Measurements from ENCODE around the gene STEAP1B.

Gene STEAP1B

DNA sequence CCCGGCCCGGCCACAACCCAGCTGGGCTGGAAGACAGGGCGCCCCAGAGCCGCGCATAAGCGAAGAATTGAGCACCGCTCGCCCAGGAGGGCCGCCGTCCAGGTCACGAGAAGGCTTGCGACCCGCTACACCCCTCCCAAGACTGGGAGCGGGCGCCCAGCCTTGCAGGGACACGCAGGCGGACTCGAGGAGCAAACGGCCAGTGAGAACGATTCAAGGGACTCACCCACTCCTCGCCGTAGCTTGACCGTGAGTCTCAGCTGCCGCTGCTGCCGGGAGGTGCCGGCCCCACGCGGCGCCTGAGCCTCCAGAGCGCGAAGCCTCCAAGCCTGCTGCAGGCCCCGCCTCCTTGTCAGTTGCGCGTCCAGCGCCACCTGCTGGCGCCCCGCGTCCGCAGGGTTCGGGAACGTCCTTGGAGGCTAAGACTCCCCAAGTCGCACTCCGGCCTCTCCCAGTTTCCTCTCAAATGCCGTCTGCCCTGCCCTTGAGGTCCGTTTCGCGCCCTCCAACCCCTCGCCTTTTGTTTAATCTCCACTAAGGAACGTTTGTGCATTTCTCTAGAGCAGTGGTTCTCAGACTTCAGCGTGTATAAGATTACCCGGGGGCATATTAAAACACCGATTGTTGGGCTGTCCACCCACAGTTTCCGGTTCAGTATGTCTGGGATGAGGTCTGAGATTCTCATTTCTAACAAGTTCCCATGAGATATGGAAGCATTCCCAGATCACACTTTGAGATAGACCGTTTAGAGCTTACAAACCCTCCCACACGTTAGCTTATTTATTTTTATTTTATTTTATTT lies at the start of gene STEAP1B:
Gene STEAP1B, minus strand, starts transcription at position 301 of the 802 bp plus-strand sequence. CDS start 5,333 bp downstream, outside the sequence.
- DNase-seq (ENCODE audit: low read depth), result peak; percentile 94
- TF ChIP-seq, protein P1, sequence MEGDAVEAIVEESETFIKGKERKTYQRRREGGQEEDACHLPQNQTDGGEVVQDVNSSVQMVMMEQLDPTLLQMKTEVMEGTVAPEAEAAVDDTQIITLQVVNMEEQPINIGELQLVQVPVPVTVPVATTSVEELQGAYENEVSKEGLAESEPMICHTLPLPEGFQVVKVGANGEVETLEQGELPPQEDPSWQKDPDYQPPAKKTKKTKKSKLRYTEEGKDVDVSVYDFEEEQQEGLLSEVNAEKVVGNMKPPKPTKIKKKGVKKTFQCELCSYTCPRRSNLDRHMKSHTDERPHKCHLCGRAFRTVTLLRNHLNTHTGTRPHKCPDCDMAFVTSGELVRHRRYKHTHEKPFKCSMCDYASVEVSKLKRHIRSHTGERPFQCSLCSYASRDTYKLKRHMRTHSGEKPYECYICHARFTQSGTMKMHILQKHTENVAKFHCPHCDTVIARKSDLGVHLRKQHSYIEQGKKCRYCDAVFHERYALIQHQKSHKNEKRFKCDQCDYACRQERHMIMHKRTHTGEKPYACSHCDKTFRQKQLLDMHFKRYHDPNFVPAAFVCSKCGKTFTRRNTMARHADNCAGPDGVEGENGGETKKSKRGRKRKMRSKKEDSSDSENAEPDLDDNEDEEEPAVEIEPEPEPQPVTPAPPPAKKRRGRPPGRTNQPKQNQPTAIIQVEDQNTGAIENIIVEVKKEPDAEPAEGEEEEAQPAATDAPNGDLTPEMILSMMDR (IDR thresholded peaks at IDR 0.05; ENCODE audit: insufficient read depth, low read depth, low read length, missing control alignments), result peak; percentile 89

DNA sequence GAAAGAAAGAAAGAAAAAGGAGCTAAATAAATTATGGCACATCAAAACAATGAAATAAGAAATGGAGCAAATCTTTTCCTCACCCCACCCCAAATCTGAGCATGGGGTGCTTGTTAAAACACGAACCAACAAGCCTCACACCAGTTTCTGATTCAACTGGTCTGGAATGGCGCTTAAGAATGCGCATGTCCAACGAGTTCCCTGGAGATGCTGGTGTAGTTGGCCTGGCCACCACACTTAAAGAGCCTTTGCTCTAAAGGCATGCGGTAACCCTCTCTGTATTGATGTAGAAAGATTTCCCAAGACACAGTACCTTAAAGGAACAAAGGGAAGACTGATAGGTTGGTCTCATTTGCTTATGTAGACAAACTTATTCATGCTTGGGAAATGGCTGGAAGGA lies 49.1 kb upstream of the STEAP1B start:
- no peak overlapping the region for H3K4me3 ChIP-seq (ENCODE audit: low read depth, low read length)
- TF ChIP-seq, protein P1 (IDR thresholded peaks at IDR 0.05; ENCODE audit: insufficient read depth, low read depth, low read length, missing control alignments), result no peak
- DNase-seq (ENCODE audit: low read depth), result no peak

More for the DNA sequence above, at the start of gene STEAP1B:
- H3K4me3 ChIP-seq (ENCODE audit: low read depth, low read length), result peak within 1 kb of the TSS; percentile 36

DNA sequence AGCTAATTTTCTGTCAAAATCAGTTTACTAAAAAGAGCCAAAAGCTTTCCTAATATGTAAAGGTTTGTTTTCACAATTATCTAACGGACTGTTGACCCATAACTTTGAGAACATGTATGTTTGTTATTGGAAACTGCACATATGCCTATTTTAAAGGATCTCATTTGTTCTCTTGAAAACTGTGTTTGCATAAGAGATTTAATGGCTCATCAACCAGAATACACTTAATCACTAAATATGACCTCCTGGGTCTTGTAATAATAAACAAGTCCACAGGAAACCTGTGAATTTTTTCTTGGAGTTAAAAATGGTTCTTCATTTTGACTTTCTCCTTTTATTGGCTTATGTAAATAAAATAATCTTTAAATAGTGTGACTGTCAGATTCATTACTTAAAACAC lies 48.3 kb upstream of the STEAP1B start:
- TF ChIP-seq, protein P1 (IDR thresholded peaks at IDR 0.05; ENCODE audit: insufficient read depth, low read depth, low read length, missing control alignments), result no peak
- H3K4me3 ChIP-seq (ENCODE audit: low read depth, low read length), result no peak overlapping the region
- DNase-seq (ENCODE audit: low read depth), result no peak

DNA sequence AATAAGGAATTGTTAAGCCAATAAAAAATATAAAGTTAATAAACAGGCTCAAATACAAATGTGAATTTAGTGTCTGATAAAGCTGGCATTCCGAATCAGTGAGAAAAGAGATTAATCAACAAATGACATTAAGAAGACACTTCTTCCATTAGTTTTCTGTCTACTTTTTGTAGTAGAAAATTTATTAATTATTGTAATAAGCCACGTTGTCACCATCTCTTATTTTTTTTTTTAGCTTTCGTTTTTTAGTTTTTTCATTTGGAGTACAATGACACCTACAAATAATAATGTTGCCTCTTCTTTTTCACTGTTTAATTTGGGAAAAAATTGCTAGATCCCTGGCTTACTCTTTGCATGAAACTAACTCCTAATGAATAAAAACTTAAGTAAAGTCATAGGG lies 46.8 kb upstream of the STEAP1B start:
- TF ChIP-seq, protein P1 (IDR thresholded peaks at IDR 0.05; ENCODE audit: insufficient read depth, low read depth, low read length, missing control alignments), result no peak
- DNase-seq (ENCODE audit: low read depth), result no peak
- H3K4me3 ChIP-seq (ENCODE audit: low read depth, low read length), result no peak overlapping the region

DNA sequence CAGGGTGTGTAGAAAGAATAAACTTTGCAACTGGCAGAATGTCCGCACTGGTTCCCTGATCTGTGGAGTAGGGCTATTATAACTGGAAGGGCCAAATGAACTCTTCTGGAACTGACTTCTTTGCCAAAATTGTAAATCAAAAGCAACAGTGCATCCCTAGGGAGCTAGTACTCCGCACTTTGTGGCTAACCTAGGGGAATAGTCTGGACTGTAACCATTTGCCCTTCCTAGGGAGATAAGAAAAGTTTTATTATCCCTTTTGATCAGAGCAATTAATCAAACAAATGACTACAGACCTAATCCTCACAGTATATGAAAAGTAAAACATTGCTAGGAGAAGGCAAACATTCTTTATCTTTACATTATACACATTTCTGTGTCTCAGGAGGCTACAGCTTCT lies 45.5 kb upstream of the STEAP1B start:
- TF ChIP-seq, protein P1 (IDR thresholded peaks at IDR 0.05; ENCODE audit: insufficient read depth, low read depth, low read length, missing control alignments), result no peak
- no peak overlapping the region for H3K4me3 ChIP-seq (ENCODE audit: low read depth, low read length)
- no peak for DNase-seq (ENCODE audit: low read depth)

DNA sequence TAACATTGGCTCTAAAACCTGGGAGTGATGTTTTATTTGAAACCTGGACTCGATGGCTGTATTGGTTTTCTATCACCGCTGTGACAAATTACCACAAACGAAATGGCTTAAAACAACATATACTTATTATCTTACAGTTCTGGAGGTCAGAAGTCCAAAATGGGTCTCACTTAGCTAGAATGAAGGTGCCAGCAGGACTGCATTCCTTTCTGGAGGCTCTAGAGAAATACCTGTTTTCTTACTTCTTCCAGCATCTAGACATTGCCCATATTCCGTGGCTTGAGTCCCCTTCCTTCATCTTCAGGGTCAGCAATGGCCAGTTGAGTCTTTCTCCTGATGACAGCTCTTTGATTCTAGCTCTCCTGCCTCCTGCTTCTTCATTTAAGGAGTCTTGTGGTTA lies 44.3 kb upstream of the STEAP1B start:
- no peak overlapping the region for H3K4me3 ChIP-seq (ENCODE audit: low read depth, low read length)
- TF ChIP-seq, protein P1 (IDR thresholded peaks at IDR 0.05; ENCODE audit: insufficient read depth, low read depth, low read length, missing control alignments), result no peak
- no peak for DNase-seq (ENCODE audit: low read depth)

DNA sequence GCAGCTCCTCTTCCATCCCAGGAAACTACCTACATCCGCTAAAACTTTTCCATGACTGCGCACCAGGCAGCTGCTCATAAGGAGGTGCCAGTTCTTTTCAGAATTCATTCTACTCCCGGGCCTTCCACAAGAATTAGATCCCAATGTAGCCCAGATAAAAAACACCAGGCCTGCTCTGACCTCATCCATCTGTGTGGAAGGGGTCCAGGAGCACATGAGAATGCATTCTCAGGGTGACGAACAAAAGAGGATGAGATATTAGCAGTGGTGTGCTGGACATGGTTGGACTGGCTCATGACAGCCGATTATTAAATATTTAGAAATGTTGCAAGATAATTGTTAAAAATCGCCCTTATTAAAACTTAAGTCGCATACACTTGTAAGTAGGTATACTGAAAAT lies 43.2 kb upstream of the STEAP1B start:
- TF ChIP-seq, protein P1 (IDR thresholded peaks at IDR 0.05; ENCODE audit: insufficient read depth, low read depth, low read length, missing control alignments), result no peak
- H3K4me3 ChIP-seq (ENCODE audit: low read depth, low read length), result no peak overlapping the region
- no peak for DNase-seq (ENCODE audit: low read depth)
